Embryonic facial prominence (tissue), 1 donor: Measurements from ENCODE around the gene ZNF532.

Experiments used
- DNase-seq: peaks from one replicate; pipeline ENCODE4 v3.0.0-alpha.2; 2016; ENCODE audit errors: extremely low spot score

The ZNF532 gene

GRCh38 chr18:58978916-58979315, 114.2 kb downstream of the ZNF532 start:
- no peak for DNase-seq

- no peak for DNase-seq
Measured at GRCh38 chr18:58979615-58980014, 114.9 kb downstream of the ZNF532 start.

GRCh38 chr18:58980991-58981390, 116.3 kb downstream of the ZNF532 start:
- no peak for DNase-seq

DNA sequence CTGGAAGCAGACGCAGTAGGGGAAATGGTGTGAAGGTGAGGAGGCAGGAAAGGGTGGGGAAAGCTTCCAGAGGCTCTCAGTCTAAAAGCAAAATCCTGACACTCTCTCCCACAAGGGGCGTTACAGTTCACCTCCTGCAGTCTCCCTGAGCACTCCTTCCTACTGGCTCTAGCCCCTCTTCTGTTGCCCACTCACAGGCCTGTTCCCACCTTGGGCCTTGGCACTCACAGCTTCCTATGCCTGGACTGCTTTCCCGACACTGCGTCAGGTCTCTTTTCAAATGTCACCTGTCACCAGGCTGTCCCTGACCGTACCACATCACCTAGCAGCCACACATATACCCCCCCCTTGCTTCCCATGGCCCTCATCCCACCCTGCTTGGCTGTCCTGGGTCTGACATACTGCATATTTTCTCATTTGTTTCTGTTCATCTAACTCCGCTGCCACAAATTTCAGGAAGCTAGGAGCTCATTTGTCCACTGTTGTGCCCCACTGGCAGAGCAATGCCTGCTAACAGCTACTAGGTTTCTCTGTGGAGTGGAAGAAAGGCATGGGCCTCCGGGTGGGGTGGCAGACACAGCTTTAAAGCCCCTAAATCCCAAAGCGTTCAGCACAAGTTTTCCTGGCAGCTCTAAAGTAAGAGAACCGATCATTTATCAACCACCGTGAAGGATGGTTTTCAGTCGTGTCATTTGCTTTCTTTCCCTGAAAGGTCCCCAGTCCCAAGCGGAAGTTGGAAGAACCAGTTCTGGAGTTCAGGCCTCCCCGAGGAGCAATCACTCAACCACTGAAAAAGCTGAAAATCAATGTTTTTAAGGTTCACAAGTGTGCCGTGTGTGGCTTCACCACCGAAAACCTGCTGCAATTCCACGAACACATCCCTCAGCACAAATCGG, 118.8 kb downstream of the ZNF532 start:
- DNase-seq, result no peak

- DNase-seq, result no peak
Measured at GRCh38 chr18:58988600-58988999, 123.9 kb downstream of the ZNF532 start.

GRCh38 chr18:58989184-58989759, 124.6 kb downstream of the ZNF532 start:
- no peak for DNase-seq

DNA sequence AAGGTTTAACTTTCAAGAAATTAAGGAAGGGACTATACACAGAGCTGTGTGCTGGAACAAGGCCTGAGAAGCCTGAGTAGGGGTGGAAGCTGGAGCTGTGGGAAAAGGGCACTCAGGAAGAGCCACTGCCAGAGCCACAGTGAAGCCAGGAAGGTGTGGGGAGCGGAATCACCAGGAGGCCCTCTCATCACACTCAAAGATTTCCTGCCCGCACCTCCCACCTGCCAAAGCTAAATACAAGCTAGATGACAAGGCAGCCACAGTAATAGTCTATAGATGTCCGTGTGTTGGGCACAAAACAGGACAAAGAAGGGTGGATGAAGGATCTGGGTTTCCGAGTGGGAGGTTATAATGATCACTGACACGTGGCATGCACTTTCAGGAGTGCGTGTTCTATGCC, 126.0 kb downstream of the ZNF532 start:
- DNase-seq, result no peak

GRCh38 chr18:58991167-58991798, 126.6 kb downstream of the ZNF532 start:
- no peak for DNase-seq

DNA sequence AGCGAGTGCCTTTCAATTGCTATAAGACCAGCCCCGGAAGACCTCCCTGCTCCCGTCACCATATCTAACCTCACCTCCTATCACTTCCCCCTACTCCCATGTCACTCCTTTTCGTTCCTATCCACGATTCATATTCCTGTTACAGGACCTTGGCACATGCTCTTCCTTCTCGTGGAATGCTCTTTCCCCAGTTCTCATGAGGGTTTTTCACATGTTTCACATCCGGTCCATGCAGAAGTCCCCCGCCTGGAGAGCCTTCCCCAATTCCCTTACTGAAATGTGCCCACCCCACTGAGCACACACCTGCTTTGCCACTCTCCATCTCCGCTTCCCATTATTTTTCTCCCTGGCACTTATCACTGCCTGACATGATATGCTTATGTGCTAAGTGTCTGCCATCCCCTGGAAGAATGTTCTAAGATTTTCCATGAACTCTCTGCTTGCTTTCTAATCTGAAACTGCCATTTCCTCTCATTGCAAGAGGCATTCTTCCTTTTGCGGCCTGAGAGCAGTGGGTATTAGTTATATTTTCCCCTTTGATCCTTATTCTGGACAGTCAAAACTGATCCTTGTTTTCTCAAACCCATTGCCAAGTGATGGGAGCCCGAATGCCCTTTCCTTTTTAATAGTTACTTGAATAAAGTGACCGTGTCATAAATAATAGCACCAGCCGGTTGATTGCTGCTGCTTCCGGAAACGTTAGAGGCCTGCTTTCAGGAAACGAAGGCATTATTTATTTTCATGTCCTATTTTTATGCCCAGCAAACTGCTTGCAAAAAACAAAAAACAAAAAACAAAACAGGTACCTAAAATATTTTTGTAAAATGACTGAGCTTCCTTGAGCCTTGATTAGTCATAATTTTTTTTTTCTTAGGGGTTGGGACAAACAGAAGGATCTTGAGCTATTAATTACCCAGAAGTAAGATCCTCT, 127.9 kb downstream of the ZNF532 start:
- DNase-seq, result no peak

DNA sequence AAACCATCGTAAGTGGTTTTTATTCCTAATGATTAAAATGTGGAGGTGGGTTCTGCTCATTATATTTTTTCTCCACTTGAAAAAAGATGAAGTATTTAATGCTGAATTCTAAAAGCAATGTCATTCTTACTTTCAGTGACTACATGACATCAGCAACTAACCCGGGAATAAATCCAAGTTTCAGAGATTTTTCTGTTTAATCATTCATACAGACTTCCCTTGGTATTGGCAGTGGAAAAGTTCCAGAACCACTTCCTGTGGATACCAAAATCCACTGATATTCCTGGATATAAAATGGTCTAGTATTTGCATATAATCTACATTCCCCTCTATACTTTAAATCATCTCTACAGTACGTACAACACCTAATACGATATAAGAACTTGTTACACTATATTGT, 128.6 kb downstream of the ZNF532 start:
- DNase-seq, result no peak

DNA sequence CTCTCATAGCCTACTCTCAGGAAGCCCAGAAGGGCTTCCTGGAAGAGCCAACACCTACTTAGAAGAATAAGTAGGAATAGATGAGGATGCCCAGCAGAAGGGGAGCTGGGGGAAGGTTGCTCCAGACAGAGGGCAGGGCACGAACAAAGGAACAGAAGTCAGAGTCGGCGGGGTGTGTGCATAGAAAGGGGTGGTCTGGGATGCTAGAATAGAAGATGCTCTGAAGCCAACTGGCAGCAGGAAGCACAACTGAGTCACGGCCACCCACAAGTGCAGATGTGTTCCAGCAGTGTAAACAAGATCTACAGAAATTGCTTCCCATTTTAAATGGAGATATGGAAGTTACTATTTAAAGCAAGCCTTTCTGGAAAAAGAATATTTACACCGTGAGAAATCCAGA, 131.0 kb downstream of the ZNF532 start:
- DNase-seq, result no peak

DNA sequence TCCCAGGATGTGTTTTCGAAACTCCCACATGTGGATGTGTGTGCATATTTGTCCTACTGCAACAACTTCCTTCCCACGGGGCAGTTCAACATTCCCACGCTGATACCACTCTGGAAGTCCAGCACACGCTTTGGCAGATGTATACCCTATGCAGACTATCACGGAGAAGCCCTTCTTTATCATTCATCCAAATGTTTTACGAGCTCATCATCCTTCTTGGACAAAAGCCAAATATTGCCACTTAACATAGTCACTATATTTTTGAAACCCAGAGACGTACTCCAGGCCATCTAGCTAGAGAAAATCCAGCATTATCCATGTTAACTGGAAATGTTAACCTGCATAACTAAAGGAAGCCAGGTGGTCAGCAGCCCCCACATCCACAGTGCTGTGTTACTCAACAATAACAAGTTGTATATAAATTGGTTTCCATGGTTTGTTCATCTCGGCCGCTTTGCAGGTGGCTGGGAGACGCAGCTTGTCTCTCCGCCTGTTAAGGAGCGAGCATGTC, 131.5 kb downstream of the ZNF532 start:
- no peak for DNase-seq

DNA sequence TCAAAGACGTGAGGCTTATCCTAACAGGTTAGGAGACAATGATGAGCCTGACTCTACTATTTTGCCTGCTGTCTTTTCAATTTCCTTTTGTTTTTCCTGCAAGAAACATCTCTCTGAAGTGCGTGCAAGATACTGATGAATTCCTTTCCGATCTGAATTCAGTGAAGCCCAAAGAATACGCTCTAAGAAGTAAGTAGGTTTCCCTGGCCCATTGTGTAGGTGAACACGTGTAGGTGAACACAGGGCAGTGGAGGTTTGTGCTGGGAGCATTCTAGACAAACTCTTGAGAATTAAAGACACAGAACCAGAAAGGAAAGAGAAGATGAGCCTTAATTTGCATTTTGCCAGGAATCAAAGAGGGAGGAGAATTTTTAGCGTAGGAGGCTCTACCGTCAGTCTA, 132.0 kb downstream of the ZNF532 start:
- DNase-seq, result no peak

DNA sequence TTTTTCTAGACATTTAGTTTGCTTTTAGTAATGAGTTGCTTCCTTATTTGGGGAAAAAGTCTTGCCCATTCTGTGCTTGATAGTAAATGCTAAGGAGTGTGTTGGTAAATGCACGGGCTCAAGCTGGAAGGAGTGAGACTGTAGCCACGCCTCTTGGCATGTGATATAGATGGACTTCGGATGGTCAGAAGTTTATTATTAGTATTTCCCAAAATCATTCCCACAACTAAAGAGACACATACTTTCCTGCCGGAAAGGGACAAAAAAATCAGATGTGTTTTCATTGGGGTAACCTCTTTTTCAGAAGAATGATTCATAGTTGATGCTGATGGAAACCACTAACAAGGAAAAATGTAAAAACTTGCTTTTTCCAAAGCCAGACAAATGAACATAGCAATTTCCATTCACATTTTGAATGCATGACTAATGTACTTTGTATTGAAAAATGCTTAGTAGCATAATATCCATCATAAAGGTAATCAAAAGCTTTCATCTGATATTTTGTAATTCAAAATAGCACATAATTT, 133.2 kb downstream of the ZNF532 start:
- DNase-seq, result peak; percentile 37

- DNase-seq, result no peak
Measured at GRCh38 chr18:58998401-58999203, 133.9 kb downstream of the ZNF532 start.

GRCh38 chr18:59001166-59001565, 136.5 kb downstream of the ZNF532 start:
- DNase-seq, result no peak

DNA sequence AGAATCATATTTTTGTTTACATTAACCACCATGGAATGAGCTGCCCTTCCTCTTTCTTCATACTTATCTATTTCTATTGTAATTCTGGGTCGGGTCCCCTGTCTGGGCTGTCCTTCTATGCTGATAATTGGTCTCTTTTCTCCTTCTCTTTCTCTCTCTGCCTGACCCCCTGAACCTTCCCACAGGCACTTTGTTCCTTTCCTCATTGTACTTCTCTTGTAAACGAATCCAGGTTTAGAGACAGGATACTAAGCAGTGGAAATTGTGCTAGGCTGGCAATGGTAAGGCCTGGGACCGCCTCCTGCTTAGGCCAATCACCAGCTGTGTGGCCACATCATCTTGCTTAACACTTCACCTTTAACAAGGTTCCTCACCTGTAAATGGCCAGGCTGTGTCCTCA, 137.0 kb downstream of the ZNF532 start:
- DNase-seq, result no peak

GRCh38 chr18:59002974-59003594, 138.4 kb downstream of the ZNF532 start:
- DNase-seq, result no peak

GRCh38 chr18:59005262-59005661, 140.6 kb downstream of the ZNF532 start:
- no peak for DNase-seq

DNA sequence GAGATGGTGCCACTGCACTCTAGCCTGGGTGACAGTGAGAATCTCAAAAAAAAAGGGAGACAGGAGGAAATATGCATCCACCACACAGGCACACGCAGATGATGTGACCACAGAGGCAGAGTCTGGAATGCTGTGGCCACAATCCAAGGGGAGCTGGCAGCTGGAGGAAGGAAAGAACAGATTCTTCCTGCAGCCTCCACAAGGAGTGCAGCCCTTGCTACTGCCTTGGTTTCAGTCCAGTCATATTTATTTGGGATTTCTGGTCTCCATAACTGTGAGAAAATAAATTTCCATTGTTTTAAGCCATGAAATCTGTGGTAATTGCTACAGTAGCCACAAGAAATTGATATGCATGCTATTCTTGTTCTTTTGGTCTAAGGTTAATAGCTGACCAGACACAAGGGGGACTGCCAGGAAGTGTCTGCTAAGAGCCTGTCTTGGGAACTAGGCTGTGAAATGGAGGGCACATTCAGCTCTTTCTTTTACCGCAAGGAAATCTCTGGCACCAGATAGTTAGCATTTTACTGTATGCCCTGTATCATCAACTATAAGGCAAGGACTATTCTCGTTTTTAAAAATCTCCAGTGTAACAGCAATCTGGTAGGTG, 141.9 kb downstream of the ZNF532 start:
- no peak for DNase-seq
